NCI-H187 treated with DMSO at 0.1 percent for 48 hours (cell line): ENCODE data around the gene ARHGDIB.

ENCODE experiments used
- DNase-seq: peaks from one replicate; lab custom pipeline; 2025; lab: John Stamatoyannopoulos, UW

ARHGDIB gene

GRCh38 chr12:14893506-14894250 is 67.7 kb downstream of the ARHGDIB start:
- DNase-seq: no peak

- no peak for DNase-seq
Observed at GRCh38 chr12:14892726-14893505, 68.5 kb downstream of the ARHGDIB start.
